ENCODE results near the gene MS4A15.
"Not testable (repeated sequence)": the region's sequence is repeated elsewhere in the genome, so short reads cannot be mapped to it uniquely, and the experiment has no call there.

Gene MS4A15

DNA sequence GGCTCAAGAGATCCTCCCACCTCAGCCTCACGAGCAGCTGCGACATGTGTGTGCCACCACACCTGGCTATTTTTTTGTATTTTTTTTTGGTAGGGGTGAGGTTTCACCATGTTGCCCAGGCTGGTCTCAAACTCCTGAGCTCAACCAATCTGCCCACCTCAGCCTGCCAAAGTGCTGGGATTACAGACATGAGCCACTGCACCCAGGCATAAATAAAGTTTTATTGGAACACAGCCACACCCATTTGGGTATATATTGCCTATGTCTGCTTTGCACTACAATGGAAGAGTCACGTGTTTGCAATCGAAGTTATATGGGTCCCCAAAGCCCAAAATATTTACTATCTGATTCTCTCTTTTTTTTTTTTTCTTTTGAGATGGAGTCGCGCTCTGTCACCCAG is 1.8 kb upstream of the MS4A15 start:
- DNase-seq (ENCODE audit: low spot score) = no peak

DNA sequence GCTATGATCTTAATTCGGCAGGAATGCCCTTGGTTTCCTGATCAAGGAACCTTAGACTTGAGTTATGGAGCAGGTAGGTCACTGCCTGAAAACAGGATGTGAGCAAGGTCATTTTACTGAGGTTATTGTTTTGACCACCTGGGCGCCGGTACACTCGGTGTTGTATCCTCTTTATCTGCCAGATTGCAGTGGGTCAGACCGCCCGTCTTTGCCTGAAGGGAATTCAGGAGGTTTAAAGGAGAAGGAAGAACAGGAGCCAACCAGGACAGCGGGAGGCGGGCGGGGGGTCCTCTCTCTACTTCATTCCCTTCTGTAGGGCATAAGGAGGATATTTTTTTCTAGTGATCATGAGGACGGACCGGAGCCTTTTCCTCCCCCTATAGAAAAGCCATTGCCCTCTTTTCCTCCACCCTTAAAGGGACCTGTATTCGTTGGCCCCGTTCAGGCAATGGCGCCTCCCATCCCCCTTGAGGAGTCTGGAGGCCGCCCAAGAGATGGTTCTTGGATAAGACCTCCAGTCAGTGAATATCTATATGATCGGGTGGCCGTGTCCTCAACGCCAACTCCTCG is 649 bp downstream of the MS4A15 start:
- DNase-seq (ENCODE audit: low spot score) = no peak

DNA sequence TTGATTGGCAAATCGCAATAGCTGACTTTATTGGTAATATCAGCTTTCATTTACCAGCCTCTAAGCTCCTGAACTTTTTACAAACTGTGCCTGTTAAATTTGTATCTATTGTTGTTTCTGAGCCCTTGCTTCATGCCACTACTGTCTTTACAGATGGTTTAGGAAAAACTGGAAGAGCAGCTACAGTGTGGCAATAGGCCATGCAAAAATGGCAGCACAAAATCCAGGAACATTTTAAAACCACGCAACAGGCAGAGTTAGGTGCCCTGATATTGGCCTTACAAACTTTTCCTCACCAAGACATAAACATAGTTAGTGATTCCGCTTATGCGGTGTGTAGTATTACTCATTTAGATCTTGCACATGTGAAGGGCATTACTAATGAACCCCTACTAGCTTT is 2.0 kb downstream of the MS4A15 start:
- not testable (repeated sequence) for DNase-seq (ENCODE audit: low spot score)

DNA sequence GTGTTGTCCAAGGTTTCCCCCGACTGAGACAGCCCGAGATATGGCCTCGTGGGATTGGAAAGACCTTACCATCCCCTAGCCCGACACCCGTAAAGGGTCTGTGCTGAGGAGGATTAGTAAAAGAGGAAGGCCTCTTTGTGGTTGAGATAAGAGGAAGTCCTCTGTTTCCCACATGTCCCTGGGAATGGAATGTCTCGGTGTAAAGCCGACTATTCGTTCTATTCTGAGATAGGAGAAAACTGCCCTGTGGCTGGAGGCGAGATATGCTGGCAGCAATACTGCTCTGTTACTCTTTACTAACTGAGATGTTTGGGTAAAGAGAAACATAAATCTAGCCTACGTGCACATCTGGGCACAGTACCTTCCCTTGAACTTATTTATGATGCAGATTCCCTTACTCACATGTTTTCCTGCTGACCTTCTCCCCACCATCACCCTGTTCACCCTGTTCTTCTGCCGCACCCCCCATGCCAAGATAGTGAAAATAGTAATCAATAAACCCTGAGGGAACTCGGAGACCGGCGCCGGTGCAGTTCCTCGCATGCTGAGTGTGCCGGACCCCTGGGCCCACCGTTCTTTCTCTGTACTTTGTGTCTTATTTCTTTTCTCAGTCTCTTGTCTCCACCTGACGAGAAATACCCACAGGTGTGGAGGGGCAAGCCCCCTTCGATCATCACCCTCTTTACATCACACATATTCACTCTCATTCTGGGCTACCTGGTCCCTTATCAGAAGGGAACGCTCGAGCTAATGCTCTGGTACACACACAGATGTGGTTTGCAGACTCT is 3.0 kb downstream of the MS4A15 start:
- DNase-seq (ENCODE audit: low spot score) = not testable (repeated sequence)

DNA sequence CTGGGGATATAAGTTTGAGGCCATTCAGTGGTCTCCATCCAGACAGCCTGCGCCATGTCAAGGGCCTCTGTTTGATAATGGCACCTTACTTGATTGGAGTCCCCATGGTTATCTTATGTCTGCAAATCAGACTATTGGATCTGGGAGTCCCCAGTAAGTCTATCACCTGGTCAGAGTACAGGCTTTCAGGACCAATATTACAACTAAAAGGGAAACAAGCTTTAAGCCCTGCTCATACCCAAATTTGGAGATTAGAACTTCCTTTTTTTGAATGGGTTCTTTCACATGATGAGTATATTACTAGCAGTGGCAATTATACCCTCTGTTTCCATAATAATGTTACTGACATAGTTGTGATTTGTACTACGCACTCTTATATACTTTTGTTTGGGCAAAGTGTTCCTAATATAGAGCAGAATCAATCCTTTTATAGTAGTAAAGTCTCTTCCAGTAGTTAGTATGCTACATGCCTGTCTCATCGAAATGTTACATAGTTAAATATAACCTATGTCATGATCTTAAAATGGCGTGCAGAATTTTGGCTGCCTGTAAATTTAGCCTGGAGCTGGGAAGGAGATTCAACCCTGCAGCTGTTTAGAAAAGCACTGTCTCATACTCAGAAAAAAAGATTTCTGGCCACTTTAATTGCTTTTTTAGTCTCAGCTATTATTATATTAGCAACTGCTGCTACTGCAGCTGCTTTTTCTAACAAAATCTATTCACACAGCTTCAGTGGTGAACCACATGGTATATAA is 4.9 kb downstream of the MS4A15 start:
- DNase-seq (ENCODE audit: low spot score) = no peak

DNA sequence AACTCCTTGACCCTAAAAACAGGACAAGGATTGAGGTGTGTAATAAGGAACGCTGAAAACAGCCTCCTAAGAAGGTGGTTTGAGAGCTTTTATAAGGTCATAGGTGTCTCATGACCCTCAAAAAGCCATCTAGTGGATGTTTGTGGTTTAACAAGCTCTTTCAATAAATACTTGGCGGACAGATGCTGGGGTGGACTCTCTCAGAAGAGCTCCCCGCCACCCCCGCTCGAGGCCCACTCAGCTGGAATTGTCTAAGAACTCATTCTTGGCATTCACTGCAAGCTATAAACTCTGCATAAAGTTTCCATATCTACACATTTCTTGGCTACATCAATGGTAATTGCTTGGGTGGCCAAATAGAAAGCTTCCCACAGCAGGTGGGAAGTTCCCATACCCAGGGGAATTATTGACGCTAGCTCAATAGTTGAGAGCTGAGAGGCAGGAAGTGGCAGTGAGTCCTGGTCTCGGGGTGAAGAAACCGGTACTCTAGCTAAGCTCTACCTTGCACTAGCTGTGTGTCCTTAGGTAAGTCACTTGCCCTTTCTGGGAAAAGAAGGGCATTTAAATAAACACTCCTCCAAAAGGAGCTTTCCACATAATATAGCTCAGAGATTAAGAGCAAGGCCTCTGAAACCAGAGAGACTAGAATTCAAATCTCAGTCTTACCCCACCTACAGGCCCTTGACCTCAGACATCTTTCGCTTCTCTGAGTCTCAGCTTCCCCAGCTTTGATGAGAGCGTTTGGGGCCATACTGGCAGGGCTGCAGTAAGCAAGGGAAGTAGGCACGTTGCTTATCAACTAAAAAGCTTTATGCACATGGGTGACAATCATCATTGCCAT is 6.4 kb downstream of the MS4A15 start:
- DNase-seq (ENCODE audit: low spot score) = peak; percentile 24

DNA sequence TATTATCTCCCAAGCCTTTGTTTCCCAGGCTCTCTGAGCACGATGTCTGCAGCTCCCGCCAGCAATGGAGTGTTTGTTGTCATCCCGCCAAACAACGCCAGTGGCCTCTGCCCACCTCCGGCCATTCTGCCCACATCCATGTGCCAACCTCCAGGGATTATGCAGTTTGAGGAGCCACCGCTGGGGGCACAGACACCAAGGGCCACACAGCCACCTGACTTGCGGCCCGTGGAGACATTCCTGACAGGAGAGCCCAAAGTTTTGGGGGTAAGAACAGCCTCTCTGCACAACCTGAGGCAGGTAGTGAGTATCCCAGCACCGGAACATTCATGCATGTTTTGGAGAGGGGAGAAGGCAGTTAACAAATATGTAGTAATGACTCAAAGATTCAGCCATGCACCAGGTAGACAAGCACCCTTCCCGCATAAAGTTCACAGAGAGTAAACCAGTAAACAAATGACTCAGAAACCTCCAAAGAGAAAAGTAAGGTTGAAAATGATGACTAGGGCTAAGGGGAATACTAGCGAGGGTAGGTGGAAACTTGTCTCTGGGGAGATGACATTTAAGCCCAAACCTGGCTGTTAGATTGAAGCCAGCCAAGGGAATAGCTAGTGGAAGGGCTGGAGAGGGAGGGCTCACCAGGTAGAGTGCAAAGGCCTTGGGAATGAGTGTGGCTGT is 7.2 kb downstream of the MS4A15 start:
- DNase-seq (ENCODE audit: low spot score) = no peak

DNA sequence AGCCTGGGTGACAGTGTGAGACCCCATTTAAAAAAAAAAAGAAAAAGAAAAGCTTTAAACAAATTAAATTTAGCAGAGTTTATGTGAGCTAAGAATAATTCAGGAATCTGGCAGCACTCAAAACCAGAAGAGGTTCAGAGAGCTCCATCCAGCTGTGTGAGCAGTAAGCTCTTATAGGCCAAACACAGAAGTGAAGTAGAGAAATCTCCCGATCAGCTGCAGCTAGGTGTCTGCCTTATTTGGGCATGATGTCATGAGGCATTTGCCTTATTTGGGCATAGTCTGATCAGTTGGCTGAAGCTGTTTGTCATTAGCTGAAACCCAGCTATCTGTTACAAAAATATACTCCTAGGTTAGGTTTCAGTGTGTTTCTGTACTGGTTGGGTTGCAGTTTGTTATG is 8.2 kb downstream of the MS4A15 start:
- DNase-seq (ENCODE audit: low spot score) = no peak

DNA sequence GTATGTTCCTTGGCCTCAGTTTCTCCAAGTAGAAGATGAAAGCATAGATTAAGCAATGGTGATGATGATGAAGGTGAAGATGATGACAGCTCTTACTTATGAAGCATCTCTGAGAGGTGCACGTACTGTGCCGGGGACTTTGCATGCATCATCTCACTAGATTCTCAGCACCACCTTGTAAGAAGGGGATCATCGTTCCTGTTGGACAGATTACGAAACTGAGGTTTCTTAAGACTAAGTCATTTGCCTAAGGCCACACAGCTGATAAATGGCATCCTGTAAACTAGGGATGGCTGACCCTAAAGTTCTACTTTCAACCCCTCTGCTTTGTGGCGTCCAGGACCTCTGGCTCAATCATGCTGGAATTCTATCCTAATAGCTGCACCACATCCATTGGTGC is 8.7 kb downstream of the MS4A15 start:
- DNase-seq (ENCODE audit: low spot score) = no peak

DNA sequence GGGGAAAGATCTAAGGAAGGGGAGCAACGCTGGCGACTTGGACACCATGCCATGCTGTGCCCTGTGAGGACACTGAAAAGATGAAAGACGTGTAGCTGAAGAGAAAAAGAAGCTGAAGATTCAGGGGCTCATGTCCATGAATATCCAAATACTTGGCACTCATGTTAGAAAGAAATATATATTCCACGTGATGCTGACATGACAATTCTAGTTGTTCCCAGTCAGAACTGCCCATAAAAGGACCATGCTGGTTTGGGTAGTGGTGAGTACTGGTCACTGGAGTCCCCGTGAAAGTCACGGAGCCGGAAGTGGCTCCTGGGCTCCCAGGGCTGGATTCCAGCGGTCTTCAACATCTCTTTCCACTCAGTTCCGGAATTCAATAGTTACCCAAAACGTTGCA is 9.9 kb downstream of the MS4A15 start:
- no peak for DNase-seq (ENCODE audit: low spot score)

DNA sequence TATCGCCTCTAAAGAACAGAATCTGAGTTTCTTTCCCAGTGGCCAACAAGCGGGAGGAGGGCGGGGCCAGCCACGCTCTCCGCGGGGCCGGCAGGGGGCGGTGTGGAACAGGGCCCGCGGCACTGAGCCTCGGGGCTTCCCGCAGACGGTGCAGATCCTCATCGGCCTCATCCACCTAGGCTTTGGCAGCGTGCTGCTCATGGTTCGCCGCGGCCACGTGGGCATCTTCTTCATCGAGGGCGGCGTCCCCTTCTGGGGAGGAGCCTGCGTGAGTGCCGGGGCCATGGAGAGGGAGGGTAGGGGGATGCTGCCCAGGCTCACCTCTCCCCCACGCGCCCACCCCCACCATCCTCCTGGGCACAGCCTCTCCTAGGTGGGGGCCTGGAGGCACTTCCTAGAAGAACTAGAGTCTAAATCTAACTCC is 10.7 kb downstream of the MS4A15 start:
- DNase-seq (ENCODE audit: low spot score) = no peak

DNA sequence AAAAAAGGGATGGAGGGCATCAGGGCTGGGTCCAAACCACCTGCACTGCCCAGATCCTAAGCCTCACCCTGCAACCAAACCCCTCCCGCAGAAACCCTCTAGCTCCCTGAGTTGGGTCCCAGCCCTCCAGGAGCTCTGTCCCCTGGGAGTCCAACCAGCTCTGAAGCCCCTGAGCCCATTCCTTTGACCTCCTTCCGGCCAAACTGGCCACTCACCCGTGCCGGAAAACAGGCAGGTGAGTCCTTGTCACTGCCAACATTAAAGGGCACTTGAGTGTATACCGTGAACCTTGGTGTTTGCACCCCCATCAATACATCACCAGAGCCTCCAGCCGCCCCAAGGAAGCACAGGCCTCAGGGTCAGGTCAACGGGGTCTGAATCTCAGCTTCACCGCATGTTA is 11.5 kb downstream of the MS4A15 start:
- DNase-seq (ENCODE audit: low spot score) = no peak

DNA sequence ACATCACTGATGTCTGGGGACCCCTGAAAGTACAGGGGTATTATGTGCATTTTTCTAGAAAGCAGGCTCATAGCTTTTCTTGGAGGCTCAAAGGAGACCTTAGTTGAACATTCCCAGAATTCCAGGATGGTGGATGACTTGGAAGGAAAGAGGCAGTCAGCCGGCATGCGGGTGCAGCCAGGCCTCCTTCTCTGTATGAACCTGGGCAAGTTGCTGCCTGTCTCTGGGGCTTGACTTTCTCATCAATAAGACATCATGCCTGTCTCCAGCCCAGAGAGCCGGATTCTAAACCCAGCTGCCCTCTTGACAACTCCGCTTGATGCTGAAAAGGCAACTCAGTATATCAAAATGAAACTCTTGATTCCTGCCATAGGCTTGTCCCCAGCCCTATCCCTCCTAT is 12.6 kb downstream of the MS4A15 start:
- DNase-seq (ENCODE audit: low spot score) = no peak

DNA sequence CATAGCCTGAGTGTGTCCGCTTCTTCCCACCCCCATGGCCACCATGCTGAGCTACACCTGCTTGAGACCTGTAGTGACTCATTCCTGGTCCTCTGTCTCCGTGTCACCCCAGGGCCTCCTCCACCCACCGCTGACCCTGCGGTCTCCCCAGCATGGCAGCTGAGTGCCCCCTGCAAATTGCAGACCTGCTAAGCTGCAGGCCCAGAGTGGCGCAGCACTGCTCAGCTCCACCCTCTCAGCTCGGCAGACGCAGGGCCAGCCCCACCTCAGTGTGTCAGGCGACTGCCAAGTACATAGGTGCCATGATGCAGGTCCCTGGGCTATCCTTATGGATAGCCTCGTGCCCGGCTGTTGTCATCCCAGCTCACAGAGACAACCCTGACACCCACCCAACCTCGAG is 13.1 kb downstream of the MS4A15 start:
- no peak for DNase-seq (ENCODE audit: low spot score)

DNA sequence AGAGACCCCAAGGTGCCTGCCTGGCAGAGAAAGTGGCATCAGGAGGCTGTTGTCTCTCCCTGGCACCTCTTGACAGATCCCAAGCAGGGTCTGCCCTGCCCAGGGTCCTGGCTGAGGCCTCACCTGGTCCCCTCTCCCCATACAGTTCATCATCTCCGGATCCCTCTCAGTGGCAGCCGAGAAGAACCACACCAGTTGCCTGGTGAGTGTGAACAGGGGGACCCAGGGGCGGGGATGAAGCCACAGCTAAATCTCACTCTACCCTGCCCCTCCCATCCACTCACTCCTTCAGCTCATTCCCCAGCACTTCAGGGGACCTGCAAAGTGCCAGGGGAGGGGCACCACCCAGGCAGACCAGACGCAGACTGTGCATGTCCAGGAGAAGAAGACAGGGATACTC is 14.5 kb downstream of the MS4A15 start:
- DNase-seq (ENCODE audit: low spot score) = no peak

DNA sequence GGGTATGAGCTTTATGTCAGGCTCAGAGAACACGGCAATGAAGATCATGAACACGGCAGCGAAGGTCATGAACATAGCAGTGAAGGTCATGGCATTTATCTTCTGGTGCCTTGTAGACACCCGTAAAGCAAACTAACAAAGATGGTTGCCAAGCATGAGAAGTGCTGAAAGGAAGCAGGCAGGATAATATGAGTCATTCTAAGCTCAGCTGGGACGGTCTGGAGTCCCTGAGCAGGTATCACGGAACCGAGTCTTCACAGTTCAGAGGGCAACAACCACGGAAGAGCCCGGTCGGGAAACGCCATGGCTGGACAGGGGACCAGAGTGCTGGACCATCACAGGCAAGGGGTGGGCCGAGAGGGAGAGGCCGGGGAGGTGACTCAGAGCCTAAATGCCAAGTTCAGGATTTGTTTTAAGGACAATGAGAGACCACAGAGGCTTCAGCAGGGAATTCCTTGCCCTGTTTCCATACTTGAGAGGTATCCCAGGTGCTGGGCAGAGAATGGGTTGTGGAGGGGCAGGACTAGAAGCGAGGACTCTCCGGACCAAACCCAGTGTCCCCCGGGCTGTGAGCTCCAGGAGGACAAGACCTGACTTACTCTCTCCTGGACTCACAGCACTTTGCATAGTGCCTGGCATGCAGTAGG is 15.3 kb downstream of the MS4A15 start:
- no peak for DNase-seq (ENCODE audit: low spot score)

DNA sequence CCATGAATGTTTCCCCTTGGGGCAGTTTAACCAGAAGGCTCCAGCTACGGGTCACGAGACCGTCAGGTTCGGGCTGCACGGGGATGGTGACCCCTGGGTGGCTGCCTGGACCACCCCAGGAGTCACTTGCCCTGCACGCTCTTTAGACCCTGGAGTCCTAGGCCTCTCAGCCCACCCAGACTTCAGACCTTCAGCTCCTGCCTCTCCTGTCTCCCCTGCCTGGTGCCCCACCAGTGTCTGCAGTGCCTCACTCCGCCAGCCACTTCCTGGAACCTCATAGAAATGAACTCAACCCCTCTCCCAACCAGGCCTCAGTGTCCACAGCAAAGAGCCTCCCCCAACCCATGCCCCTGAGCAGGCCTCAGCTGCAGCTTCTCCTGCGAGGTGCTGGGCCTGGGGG is 16.0 kb downstream of the MS4A15 start:
- DNase-seq (ENCODE audit: low spot score) = no peak

DNA sequence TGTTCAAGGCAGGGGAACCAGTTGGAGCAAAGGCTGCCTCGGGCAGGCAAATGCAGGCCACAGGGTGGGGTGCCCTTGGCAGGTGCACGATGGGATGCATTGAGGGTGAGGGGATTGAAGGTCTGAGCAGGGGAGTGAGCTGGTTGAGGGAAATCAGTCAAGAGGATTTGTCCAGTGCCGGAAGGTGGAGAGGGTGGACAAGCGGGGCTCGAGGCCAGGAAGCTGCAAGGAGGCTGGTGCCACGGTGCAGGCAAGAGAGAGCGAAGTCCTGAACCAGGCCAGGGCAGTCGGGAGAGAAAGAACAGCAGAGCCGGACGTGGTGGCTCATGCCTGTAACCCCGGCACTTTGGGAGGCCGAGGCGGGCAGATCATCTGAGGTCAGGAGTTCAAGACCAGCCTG is 18.1 kb downstream of the MS4A15 start:
- no peak for DNase-seq (ENCODE audit: low spot score)

DNA sequence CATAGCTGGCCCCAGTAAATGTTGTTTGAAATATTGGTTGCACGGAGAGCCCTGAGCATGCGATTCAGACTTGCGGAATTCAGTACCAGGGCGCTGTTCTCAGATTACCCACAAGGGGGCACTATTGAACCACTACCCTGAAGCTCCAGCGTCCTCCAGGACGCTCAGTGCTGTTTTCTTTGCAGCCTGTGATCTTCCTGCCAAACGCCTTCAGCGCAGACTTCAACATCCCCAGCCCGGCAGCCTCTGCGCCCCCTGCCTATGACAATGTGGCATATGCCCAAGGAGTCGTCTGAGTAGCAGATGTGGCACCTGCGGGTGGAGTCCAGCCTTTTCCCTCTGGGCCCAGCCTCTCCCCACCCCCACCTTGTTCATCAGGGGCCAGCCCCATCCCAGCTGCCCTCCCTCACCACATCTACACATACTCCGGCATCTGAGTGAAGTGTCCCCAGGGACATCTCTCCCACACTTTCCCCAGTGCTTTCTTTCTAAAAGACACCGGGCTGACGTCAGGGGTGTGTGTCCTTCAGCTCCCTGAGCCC is 18.8 kb downstream of the MS4A15 start:
- DNase-seq (ENCODE audit: low spot score) = peak; percentile 83

DNA sequence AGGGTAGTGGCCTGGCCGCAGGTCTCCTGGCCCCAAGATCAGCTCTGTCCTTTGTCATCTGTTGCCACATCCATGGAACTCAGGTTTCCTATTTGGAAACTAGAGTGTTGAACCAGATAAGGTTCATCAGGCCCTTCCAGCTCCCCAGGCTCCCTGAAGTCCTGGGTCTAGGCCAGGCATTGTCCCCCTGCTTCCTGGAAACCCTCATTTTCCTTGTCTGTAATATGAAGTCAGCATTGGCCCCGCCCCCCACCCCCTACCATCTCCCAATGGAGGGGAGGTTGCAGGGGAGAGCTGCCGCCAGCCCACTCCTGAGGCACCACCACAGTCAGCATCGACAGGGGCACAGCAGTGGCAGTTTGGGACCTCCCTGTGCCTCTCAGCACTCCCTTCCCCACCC is 19.5 kb downstream of the MS4A15 start:
- no peak for DNase-seq (ENCODE audit: low spot score)

DNA sequence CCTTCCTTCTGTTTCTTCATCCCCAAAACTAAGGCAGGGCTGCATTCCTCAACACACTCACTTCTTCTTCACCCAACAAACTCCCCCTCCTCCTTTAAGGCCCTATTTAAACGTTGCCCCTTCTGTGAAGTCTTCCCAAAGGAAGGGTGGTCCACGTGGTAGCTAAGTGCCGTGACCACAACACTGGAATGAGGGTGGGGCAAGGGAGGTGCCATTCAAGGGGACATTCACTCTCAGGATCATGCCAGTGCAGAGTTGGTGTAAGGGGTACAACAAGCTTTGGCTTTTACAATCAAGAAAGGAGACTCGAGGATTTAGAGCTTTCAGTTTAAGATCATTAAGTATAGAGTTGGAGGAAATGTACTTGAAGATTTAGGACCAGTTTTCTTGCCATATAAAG is 20.4 kb downstream of the MS4A15 start:
- no peak for DNase-seq (ENCODE audit: low spot score)

Data from RKO (cell line).